GM12878 (cell line): ENCODE measurements around the gene GTPBP3. TPM values are rescaled to one million over a fixed set of nuclear protein-coding genes. Genes with fewer than 3 reads are reported as not detected.

ENCODE experiments used
- BACH1 ChIP-seq: fragments of 450-650 bp; IDR thresholded peaks from 2 replicates; pipeline ENCODE4 v1.6.1; 2017; ENCODE audit warnings: mild to moderate bottlenecking, borderline replicate concordance
- BMI1 ChIP-seq: fragments of 450-650 bp; IDR thresholded peaks from 2 replicates; pipeline ENCODE4 v1.6.1; 2016; ENCODE audit warnings: mild to moderate bottlenecking, moderate library complexity, borderline replicate concordance
- CUX1 ChIP-seq: IDR thresholded peaks from 2 replicates; pipeline ENCODE4 v1.6.1; 2012; ENCODE audit warnings: improper control_type of control experiment, low read depth, low read length; ENCODE audit not compliant: insufficient replicate concordance
- EED ChIP-seq: sonication (generic); IDR thresholded peaks from 2 replicates; pipeline ENCODE4 v1.6.1; 2016; ENCODE audit warnings: antibody characterized with exemption, low read depth
- ETV6 ChIP-seq, 2 experiments: fragments of 450-650 bp in 1 of 2; IDR thresholded peaks in 1 of 2; conservative IDR thresholded peaks in 1 of 2; 2 replicates each; pipeline ENCODE4 v1.6.1; 2014; ENCODE audit warnings: antibody characterized with exemption in 1 of 2, borderline replicate concordance in 1 of 2, low read depth in 1 of 2, mild to moderate bottlenecking in 1 of 2, moderate library complexity in 1 of 2
- IRF5 ChIP-seq: fragments of 450-650 bp; IDR thresholded peaks from 2 replicates; pipeline ENCODE4 v1.6.1; 2017; ENCODE audit warnings: borderline replicate concordance
- KDM1A ChIP-seq: fragments of 200-600 bp; sonication (generic); IDR thresholded peaks from 2 replicates; pipeline ENCODE4 v1.6.1; 2016; ENCODE audit warnings: borderline replicate concordance
- MTA2 ChIP-seq: fragments of 450-650 bp; IDR thresholded peaks from 2 replicates; pipeline ENCODE4 v1.6.1; 2016; ENCODE audit warnings: low read depth, mild to moderate bottlenecking, moderate library complexity
- NFYB ChIP-seq: IDR thresholded peaks from 2 replicates; pipeline ENCODE4 v1.6.1; 2011; ENCODE audit warnings: low read depth, mild to moderate bottlenecking, low read length, improper control_type of control experiment, moderate library complexity; ENCODE audit not compliant: insufficient read depth
- NR2C1 ChIP-seq: fragments of 450-650 bp; IDR thresholded peaks from 2 replicates; pipeline ENCODE4 v1.6.1; 2017; ENCODE audit warnings: antibody characterized with exemption, mild to moderate bottlenecking, moderate library complexity
- NR2F1 ChIP-seq: fragments of 450-650 bp; conservative IDR thresholded peaks from 2 replicates; pipeline ENCODE4 v1.6.1; 2017; ENCODE audit warnings: mild to moderate bottlenecking
- RCOR1 ChIP-seq: conservative IDR thresholded peaks from 2 replicates; pipeline ENCODE4 v1.6.1; 2012; ENCODE audit warnings: low read depth, low read length, improper control_type of control experiment
- REST ChIP-seq: IDR thresholded peaks from 2 replicates; pipeline ENCODE4 v1.6.1; 2012; ENCODE audit warnings: mild to moderate bottlenecking, low read depth, low read length
- SMAD5 ChIP-seq: IDR thresholded peaks from 2 replicates; pipeline ENCODE4 v1.6.1; 2016; ENCODE audit warnings: antibody characterized with exemption, low read depth
- SP1 ChIP-seq: IDR thresholded peaks from one replicate; pipeline ENCODE4 v1.6.1; 2011; ENCODE audit warnings: low read depth, low read length
- SRF ChIP-seq, 2 experiments: IDR thresholded peaks; 2 replicates each; pipeline ENCODE4 v1.6.1; 2011; ENCODE audit warnings: low read depth in 2 of 2, low read length in 2 of 2, mild to moderate bottlenecking in 1 of 2, moderate library complexity in 1 of 2
- STAT3 ChIP-seq: IDR thresholded peaks from 2 replicates; pipeline ENCODE4 v1.6.1; 2011; ENCODE audit warnings: low read depth, low read length, improper control_type of control experiment
- SUPT20H ChIP-seq: IDR thresholded peaks from 2 replicates; pipeline ENCODE4 v1.6.1; 2011; ENCODE audit warnings: low read depth, mild to moderate bottlenecking, low read length, moderate library complexity, borderline replicate concordance; ENCODE audit not compliant: control insufficient read depth
- TBL1XR1 ChIP-seq: IDR thresholded peaks from 2 replicates; pipeline ENCODE4 v1.6.1; 2012; ENCODE audit warnings: low read depth, low read length, improper control_type of control experiment
- TCF7 ChIP-seq: IDR thresholded peaks from 2 replicates; pipeline ENCODE4 v1.6.1; 2014; ENCODE audit warnings: antibody characterized with exemption, borderline replicate concordance
- ZNF274 ChIP-seq: IDR thresholded peaks from one replicate; pipeline ENCODE4 v1.8.0; 2011; ENCODE audit not compliant: insufficient read length, insufficient read depth
- polyA plus RNA-seq, 11 experiments: library from polyadenylated mRNA; depleted of rRNA in 4 of 11; unstranded in 6 of 11; stranded (reverse) in 5 of 11; fragments of >200 nt; fragmentation: Nextera tagmentation in 4 of 11; fragmentation: Illumina TruSeq in 1 of 11; extraction: Ambion mirVana in 4 of 11; extraction: Trizol in 1 of 11; gene quantifications; 1 replicate in 1 of 11; 2 replicates in 10 of 11; pipeline versions ENCODE4 v1.2.1 to v1.2.3, GENCODE V29; 2011 to 2016; ENCODE audit warnings: inconsistent platforms in 2 of 11, missing spikeins in 2 of 11, low read depth in 1 of 11
- total RNA-seq, 4 experiments: library from RNA; depleted of rRNA in 3 of 4; stranded (reverse); fragments of >200 nt in 3 of 4; fragmentation: Illumina TruSeq in 1 of 4; extraction: Trizol in 1 of 4; gene quantifications; 2 replicates each; pipeline versions ENCODE4 v1.2.1 to v1.2.3, GENCODE V29; 2013 to 2021

Gene GTPBP3
- total and polyA plus RNA-seq, 10 of the 15 experiments (the other 5 are each of a cell fraction or from before 2014, with no cell fraction given), result 2.9 to 46.8 (median 15.4) TPM

GRCh38 chr19:17309198-17309964 lies 28.0 kb upstream of the GTPBP3 start, which contains the start of gene DDA1 (continued):
- TF ChIP-seq REST, result no peak
- no peak for TF ChIP-seq IRF5
- TF ChIP-seq MTA2, result peak; percentile 67
- TF ChIP-seq NR2F1, result peak; percentile 96
- no peak for TF ChIP-seq KDM1A
- TF ChIP-seq SRF (IDR thresholded peaks at IDR 0.05; ENCODE audit: low read depth in 2 of 2, low read length in 2 of 2), result no peak
- peak; percentile 95 for TF ChIP-seq NR2C1
- TF ChIP-seq SP1, result peak; percentile 100
- TF ChIP-seq NFYB, result peak; percentile 100
- no peak for TF ChIP-seq SMAD5
- no peak for TF ChIP-seq RCOR1
- no peak for TF ChIP-seq TCF7
- TF ChIP-seq ETV6 (conservative IDR thresholded peaks at IDR 0.05 in 1 of 2, IDR thresholded peaks at IDR 0.05 in 1 of 2; ENCODE audit: borderline replicate concordance in 1 of 2, low read depth in 1 of 2), result no peak
- TF ChIP-seq SUPT20H, result no peak
- no peak for TF ChIP-seq ZNF274
- no peak for TF ChIP-seq CUX1
- TF ChIP-seq TBL1XR1, result no peak
- 0 out of 2 replicates have a peak, but pooled peaks have one; percentile 15 for TF ChIP-seq BACH1
- no peak for TF ChIP-seq STAT3
- TF ChIP-seq BMI1, result no peak
- no peak for TF ChIP-seq EED
